ENCODE results near the gene REC114. TPM values are rescaled to one million over a fixed set of nuclear protein-coding genes. Genes with fewer than 3 reads are reported as not detected.
"Not testable (repeated sequence)": the region's sequence is repeated elsewhere in the genome, so short reads cannot be mapped to it uniquely, and the experiment has no call there.

REC114 gene
- total RNA-seq, 1 experiment from 2014 or later = not detected

DNA sequence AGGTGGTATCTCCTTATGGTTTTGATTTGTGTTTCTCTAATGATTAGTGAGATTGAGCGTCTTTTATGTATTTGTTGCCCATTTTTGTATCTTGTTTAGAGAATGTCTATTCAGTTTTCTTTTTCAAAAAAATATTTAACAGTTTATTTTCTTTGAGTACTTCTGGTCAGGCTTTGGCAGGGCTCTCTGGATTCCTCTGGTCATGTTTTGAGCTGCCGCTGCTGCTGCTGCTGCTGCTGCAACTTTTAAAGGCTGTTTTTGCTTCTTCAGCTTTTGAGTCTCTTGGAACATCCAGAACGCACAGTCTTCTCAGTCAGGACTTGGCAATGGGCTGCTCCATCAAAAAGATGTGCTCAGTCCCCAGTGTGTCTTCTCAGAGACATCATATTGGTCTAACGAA, 40.1 kb downstream of the REC114 start:
- no peaks in the 10 kb centered on the region for H3K4me1 Mint-ChIP-seq (ENCODE audit: low read depth, unreplicated experiment)
- no peaks in the 10 kb centered on the region for H3K36me3 Mint-ChIP-seq (ENCODE audit: insufficient read depth, unreplicated experiment)
- H3K4me3 Mint-ChIP-seq (ENCODE audit: low read depth, unreplicated experiment) = no peak overlapping the region
- peaks cover 2% of the 10 kb centered on the region for H3K9me3 Mint-ChIP-seq (ENCODE audit: low read depth, unreplicated experiment)
- CTCF ChIA-PET = no interaction called here
- no peak overlapping the region for H3K27ac Mint-ChIP-seq (ENCODE audit: unreplicated experiment)
- intact Hi-C loops (cut with micrococcal nuclease; ENCODE audit: unreplicated experiment) = no loop called here
- DNase-seq = no peak
- no TSS peak for BruUV-seq (replicated peaks)
- TF ChIP-seq, protein P1, sequence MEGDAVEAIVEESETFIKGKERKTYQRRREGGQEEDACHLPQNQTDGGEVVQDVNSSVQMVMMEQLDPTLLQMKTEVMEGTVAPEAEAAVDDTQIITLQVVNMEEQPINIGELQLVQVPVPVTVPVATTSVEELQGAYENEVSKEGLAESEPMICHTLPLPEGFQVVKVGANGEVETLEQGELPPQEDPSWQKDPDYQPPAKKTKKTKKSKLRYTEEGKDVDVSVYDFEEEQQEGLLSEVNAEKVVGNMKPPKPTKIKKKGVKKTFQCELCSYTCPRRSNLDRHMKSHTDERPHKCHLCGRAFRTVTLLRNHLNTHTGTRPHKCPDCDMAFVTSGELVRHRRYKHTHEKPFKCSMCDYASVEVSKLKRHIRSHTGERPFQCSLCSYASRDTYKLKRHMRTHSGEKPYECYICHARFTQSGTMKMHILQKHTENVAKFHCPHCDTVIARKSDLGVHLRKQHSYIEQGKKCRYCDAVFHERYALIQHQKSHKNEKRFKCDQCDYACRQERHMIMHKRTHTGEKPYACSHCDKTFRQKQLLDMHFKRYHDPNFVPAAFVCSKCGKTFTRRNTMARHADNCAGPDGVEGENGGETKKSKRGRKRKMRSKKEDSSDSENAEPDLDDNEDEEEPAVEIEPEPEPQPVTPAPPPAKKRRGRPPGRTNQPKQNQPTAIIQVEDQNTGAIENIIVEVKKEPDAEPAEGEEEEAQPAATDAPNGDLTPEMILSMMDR (IDR thresholded peaks at IDR 0.05; ENCODE audit: unreplicated experiment) = no peak
- H3K27me3 Mint-ChIP-seq (ENCODE audit: unreplicated experiment) = peaks cover 50% of the 10 kb centered on the region

GRCh38 chr15:73485372-73485771, 42.4 kb downstream of the REC114 start:
- H3K27me3 Mint-ChIP-seq (ENCODE audit: unreplicated experiment) = peaks cover 54% of the 10 kb centered on the region
- peaks cover 2% of the 10 kb centered on the region for H3K9me3 Mint-ChIP-seq (ENCODE audit: low read depth, unreplicated experiment)
- no peak for DNase-seq
- no peak overlapping the region for H3K27ac Mint-ChIP-seq (ENCODE audit: unreplicated experiment)
- CTCF ChIA-PET = no interaction called here
- H3K4me1 Mint-ChIP-seq (ENCODE audit: low read depth, unreplicated experiment) = no peaks in the 10 kb centered on the region
- TF ChIP-seq, protein P1 (IDR thresholded peaks at IDR 0.05; ENCODE audit: unreplicated experiment) = no peak
- no peaks in the 10 kb centered on the region for H3K36me3 Mint-ChIP-seq (ENCODE audit: insufficient read depth, unreplicated experiment)
- no TSS peak for BruUV-seq (replicated peaks)
- H3K4me3 Mint-ChIP-seq (ENCODE audit: low read depth, unreplicated experiment) = no peak overlapping the region
- intact Hi-C loops (cut with micrococcal nuclease; ENCODE audit: unreplicated experiment) = no loop called here

GRCh38 chr15:73485885-73486284, 42.9 kb downstream of the REC114 start:
- H3K4me3 Mint-ChIP-seq (ENCODE audit: low read depth, unreplicated experiment); H3K36me3 Mint-ChIP-seq (ENCODE audit: insufficient read depth, unreplicated experiment); BruUV-seq (replicated peaks); DNase-seq; H3K9me3 Mint-ChIP-seq (ENCODE audit: low read depth, unreplicated experiment); CTCF ChIA-PET; intact Hi-C loops (cut with micrococcal nuclease; ENCODE audit: unreplicated experiment); H3K4me1 Mint-ChIP-seq (ENCODE audit: low read depth, unreplicated experiment); H3K27ac Mint-ChIP-seq (ENCODE audit: unreplicated experiment): not testable (repeated sequence)
- peaks cover 54% of the 10 kb centered on the region for H3K27me3 Mint-ChIP-seq (ENCODE audit: unreplicated experiment)

- no peak overlapping the region for H3K4me3 Mint-ChIP-seq (ENCODE audit: low read depth, unreplicated experiment)
These were observed 45.7 kb downstream of the REC114 start for GRCh38 chr15:73488698-73489097.

GRCh38 chr15:73493922-73494321, 51.0 kb downstream of the REC114 start:
- no peaks in the 10 kb centered on the region for H3K9me3 Mint-ChIP-seq (ENCODE audit: low read depth, unreplicated experiment)

More at GRCh38 chr15:73488698-73489097, 45.7 kb downstream of the REC114 start:
- BruUV-seq (replicated peaks) = no TSS peak
- Mint-ChIP-seq H3K27me3 (ENCODE audit: unreplicated experiment) (peaks cover 70% of the 10 kb centered on the region), H3K27ac (ENCODE audit: unreplicated experiment) (no peak overlapping the region), H3K36me3 (ENCODE audit: insufficient read depth, unreplicated experiment) (no peaks in the 10 kb centered on the region), H3K9me3 (ENCODE audit: low read depth, unreplicated experiment) (peaks cover 2% of the 10 kb centered on the region), H3K4me1 (ENCODE audit: low read depth, unreplicated experiment) (no peaks in the 10 kb centered on the region)
- no peak for DNase-seq
- CTCF ChIA-PET = no interaction called here
- intact Hi-C loops (cut with micrococcal nuclease; ENCODE audit: unreplicated experiment) = no loop called here
- TF ChIP-seq, protein P1 (IDR thresholded peaks at IDR 0.05; ENCODE audit: unreplicated experiment) = no peak

More at GRCh38 chr15:73493922-73494321, 51.0 kb downstream of the REC114 start:
- no peak overlapping the region for H3K4me3 Mint-ChIP-seq (ENCODE audit: low read depth, unreplicated experiment)
- BruUV-seq (replicated peaks) = no TSS peak
- no peaks in the 10 kb centered on the region for H3K4me1 Mint-ChIP-seq (ENCODE audit: low read depth, unreplicated experiment)
- H3K36me3 Mint-ChIP-seq (ENCODE audit: insufficient read depth, unreplicated experiment) = no peaks in the 10 kb centered on the region
- no peak overlapping the region for H3K27ac Mint-ChIP-seq (ENCODE audit: unreplicated experiment)
- TF ChIP-seq, protein P1 (IDR thresholded peaks at IDR 0.05; ENCODE audit: unreplicated experiment) = no peak
- no peak for DNase-seq
- H3K27me3 Mint-ChIP-seq (ENCODE audit: unreplicated experiment) = peaks cover 50% of the 10 kb centered on the region
- intact Hi-C loops (cut with micrococcal nuclease; ENCODE audit: unreplicated experiment) = no loop called here
- CTCF ChIA-PET = no interaction called here

Data from Calu3 (cell line).